Stimulated activated CD4-positive, alpha-beta T cell treated with anti-CD3 and anti-CD28 coated beads, Interleukin-12 subunit alpha, Interleukin-12 subunit beta, amount 100 ng/mL, for 48 hours (primary cell): ENCODE data around the gene CORT.
"Not testable (repeated sequence)": the region's sequence is repeated elsewhere in the genome, so short reads cannot be mapped to it uniquely, and the experiment has no call there.

Experiments
- DNase-seq, 3 donors: peaks; one replicate each; pipeline ENCODE4 v3.0.0-alpha.2; 2020; ENCODE audit warnings: low read depth in 2 of 3, low spot score in 1 of 3

Gene CORT

DNA sequence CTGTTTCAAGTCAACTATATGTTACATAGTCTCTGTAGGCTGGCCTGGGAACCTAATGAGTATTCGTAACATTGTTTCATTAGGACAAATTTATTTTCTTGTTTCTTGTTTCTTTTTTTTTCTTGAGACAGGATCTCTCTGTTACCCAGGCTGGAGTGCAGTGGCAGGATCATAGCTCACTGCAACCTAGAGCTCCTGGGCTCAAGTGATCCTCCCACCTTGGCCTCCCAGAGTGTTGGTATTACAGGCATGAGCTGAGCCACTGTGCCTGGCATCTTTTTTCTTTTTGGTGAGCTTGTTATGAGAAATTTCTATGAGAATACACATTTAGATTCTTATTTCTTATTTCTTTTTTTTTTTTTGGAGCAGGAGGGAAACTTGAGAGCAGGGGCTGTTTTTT, 12.8 kb upstream of the CORT start:
- DNase-seq = no peak

DNA sequence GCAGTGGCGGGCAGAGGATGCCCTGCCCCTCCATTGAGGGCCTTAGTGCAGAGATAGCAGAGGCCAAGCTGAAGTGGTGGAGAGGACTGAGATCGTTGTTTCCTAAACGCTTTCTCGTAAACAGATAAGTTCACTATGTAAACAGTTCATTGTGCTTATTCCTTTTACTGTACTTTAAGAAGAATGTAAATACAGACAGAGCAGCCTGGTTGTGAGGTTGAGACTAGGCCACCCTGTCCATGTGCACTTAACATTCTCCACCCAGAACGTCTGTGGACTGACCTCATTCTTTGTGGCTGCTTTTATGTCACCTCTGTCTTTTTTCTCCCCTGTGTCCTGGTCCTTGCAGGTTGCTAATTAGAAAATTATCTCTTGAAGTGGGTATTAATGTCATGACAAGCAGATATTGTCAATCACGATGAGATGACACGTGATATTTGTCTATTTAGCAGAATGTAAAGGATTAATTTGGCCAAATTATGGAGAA, 11.1 kb upstream of the CORT start:
- DNase-seq = no peak

GRCh38 chr1:10440305-10440704, 9.5 kb upstream of the CORT start:
- DNase-seq = no peak

DNA sequence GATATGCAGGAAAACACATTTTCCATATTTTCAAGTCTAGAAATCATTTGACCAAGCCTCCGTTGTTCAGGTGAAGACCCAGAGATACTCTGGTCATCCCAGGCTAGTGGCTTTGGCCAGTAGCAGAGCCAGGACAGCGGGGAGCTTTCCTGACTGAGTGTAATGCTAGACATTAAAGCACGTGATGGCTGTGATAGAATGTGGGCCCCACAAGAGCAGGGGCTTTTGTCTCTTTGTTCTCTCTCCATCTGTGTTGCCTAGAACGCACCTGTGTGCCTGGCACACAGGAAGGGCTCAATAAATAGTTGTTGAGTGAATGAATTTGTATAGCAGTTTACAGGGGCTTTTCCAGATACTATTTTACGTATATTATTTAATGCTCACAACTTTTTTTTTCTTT, 9.0 kb upstream of the CORT start:
- no peak for DNase-seq

GRCh38 chr1:10444248-10444647, 5.6 kb upstream of the CORT start:
- no peak for DNase-seq

DNA sequence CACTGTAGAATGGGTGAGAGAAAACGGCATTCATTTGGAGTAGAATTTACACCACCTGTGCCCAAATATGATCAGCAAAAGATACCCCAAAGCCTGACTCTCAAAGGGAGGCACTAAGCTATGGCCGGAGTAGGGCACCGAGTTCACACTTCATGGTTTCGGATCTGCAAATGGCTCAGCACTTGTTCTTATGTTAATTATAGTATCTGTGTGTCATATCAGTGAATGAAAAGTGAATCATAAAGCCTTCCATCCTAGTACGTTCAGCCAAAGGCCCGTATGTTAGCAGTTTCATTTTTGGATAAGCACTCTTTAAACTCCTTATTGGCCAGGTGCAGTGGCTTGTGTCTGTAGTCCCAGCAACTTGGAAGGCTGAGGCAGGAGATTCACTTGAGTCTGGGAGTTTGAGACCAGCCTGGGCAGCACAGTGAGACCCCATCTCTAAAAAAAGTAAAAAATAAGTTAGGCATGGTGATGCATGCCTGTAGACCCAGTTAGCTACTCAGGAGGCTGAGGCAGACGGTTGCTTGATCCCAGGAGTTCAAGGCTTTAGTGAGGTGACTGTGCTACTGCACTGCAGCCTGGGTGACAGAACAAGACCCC, 4.9 kb upstream of the CORT start:
- DNase-seq = no peak

- DNase-seq = no peak
Observed at GRCh38 chr1:10446790-10447422, 2.9 kb upstream of the CORT start.

- no peak for DNase-seq
Observed at GRCh38 chr1:10450156-10450814, 454 bp downstream of the CORT start.

DNA sequence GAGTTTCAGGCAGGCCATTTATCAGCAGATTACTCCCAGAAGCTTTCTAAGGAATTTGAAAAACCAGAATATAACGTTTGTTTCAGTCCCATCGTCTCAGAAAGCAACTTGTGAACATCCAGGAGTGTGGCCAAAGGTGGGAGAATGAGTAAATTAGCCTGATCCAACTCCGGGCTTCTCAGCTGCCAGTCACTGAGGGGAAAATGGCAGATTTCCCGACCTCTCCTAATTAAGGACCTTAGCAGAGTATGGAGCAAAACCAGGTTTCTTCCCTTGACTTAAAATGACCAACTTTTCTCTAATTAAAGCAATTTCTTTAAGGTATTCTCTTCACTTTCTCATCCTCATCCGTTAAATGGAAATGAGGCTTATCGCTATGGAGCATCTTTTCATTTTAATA, 1.0 kb downstream of the CORT start:
- no peak for DNase-seq

DNA sequence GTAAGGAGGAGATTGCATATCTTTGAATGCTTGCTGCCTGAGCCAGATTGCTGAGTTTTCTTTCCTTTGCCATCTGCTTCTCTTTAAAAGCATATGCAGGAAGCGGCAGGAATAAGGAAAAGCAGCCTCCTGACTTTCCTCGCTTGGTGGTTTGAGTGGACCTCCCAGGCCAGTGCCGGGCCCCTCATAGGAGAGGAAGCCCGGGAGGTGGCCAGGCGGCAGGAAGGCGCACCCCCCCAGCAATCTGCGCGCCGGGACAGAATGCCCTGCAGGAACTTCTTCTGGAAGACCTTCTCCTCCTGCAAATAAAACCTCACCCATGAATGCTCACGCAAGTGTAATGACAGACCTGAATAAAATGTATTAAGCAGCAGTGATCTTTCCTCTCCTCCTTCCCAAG, 1.5 kb downstream of the CORT start:
- no peak for DNase-seq

DNA sequence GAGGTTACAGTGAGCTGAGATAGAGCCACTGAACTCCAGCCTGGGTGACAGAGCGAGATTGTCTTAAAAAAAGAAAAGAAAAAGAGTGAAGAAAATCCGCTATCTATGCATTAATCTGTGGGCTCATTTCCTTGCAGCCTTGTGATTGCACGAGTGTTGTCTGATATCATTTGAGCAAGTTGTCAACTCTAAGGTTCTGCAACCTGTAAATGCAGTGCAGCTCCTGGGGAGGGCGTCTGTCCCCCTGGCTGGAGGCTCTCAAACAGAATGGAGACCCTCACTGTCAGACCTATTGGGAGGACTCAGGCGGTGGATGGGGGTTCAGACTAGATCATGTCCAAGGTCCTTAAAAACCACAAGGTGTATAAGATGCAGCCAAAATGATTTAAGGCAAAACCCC, 6.2 kb downstream of the CORT start:
- no peak for DNase-seq

GRCh38 chr1:10456661-10457060, 6.8 kb downstream of the CORT start:
- DNase-seq = no peak

GRCh38 chr1:10457462-10457861, 7.6 kb downstream of the CORT start:
- DNase-seq = not testable (repeated sequence)

DNA sequence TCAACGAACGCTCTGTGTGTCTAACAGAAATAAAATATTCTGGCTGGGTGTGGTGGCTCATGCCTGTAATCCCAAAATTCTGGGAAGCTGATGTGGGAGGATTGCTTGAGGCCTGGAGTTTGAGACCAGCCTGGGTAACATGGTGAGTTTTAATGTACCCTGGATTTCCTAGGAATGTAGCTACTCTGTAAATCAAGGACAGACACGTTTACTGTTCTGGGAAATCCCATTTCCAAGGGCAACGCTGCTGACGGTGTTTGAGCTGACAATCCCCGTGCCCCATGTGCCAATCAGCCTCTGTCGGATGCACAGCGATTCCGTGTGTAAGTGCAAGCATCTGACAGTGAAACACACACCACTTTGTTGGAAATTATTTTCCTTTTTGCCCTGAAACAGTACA, 8.0 kb downstream of the CORT start:
- DNase-seq = no peak

DNA sequence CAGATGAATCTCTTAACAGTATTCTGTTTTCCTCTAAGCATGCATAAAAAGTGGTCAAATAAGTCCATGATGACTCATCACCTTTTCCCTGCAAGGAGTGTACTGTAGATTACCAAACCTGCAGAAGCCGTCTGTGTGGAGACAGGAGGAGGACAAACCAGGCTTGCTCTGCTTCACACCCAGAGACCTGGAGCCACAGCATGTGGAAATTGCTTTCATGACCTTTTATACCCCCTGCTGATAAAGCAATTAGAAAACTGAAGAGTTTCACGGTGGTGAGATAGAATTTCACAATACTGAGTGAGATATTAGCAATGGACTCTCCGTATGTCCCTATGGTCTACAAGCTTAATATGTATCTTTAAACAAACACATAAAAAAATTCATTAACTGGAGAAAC, 9.4 kb downstream of the CORT start:
- no peak for DNase-seq

DNA sequence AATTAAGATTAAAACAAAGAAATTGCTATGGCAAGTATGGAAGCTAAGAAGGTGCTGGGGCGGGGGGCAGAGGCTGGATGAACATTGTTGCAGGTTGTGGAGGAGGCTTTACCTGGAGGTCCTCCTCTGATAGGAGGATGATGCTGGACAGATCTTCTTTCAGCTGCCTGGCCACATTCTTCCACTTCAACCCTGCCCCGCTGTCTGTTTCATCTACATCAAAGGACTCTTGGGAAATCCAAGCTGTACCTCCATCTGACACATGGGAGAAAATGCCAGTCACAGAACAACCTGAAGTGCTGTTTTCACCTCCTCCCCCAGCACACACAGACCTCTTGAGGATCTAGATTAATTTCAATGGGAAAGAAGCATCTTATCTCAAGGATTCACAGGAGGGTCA, 17.2 kb downstream of the CORT start:
- no peak for DNase-seq

DNA sequence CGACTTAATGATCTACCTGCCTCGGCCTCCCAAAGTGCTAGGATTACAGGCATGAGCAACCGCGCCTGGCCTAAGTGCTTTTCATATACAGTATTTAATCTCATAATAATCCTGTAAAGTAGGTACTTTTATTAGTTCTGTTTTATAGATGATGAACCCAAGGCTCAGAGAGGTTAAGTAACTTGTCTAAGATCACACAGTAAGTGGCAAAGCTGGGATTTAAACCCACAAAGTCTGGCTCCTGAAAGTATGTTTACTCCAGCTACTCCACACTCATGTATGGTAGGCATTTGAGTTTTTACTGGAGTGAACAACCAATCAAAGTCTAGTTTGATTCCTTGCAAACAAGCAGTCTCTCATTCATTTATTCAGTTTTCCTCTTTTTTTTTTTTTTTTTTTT, 20.2 kb downstream of the CORT start:
- DNase-seq = no peak

DNA sequence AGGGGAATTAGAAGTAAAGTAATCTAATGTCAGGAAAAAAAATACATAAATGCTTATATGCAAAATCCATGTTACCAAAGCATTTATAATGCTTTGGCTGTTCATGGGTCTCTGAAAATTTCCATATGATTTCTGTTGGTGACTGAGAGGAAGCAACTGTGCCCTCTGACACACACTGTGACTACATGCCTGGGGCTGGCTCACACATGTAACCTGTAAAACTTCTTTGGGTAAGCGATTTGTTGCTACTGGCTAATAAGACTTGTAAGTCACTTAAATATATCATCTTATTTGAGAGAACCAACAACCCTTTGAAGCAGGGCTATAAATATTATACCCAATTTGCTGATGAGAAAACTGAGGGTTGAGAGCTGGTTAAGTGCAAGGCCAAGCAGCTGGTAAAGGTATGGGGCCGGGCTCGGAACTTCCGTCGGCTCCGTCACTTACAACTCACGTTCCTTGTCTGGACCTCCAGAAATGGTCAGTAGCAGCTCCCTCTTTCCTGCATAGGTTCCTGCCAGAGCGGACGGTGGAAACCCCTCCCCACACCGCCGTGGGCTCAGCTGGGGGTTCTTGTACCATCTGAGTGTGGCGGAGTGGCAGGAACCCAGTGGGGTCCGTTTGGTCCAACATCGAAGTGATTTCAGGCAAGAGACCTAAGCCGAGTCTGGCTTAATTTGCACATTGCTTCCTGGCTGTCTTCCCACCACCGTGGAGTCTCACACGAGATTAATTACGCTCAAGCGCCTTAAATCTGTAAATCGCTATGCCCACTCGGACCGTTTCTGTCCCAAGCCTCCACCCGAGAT, 21.8 kb downstream of the CORT start:
- DNase-seq = no peak

- DNase-seq = peak; percentile 81 to 86 (median 84)
Observed at GRCh38 chr1:10472220-10473144, 22.7 kb downstream of the CORT start, which contains the start of gene DFFA. TSS of gene DFFA (minus strand) at chr1:10472529. CDS start at chr1:10472458, 71 bp downstream.

- DNase-seq = no peak
Observed at GRCh38 chr1:10473145-10473765, 23.4 kb downstream of the CORT start.
